Activated CD4-positive, CD25-positive, alpha-beta regulatory T cell treated with anti-CD3 and anti-CD28 coated beads, Interleukin-2, amount 50 U/mL, for 72 hours (primary cell): Measurements from ENCODE around the gene YIF1A.
"Not testable (repeated sequence)": the region's sequence is repeated elsewhere in the genome, so short reads cannot be mapped to it uniquely, and the experiment has no call there.

Experiments used
- DNase-seq: peaks from one replicate; pipeline ENCODE4 v3.0.0; 2021

Gene YIF1A

GRCh38 chr11:66310803-66311440 lies 22.0 kb upstream of the YIF1A start:
- DNase-seq = not testable (repeated sequence)

GRCh38 chr11:66310324-66310723 lies 21.4 kb upstream of the YIF1A start:
- DNase-seq = no peak

GRCh38 chr11:66309475-66309874 lies 20.5 kb upstream of the YIF1A start:
- no peak for DNase-seq

GRCh38 chr11:66302656-66303055 lies 13.7 kb upstream of the YIF1A start:
- no peak for DNase-seq

- DNase-seq = no peak
These were observed 10.2 kb upstream of the YIF1A start for GRCh38 chr11:66299186-66299585.

GRCh38 chr11:66297610-66298009 lies 8.7 kb upstream of the YIF1A start:
- no peak for DNase-seq

GRCh38 chr11:66294626-66295620 lies 6.0 kb upstream of the YIF1A start:
- DNase-seq = no peak

- DNase-seq = no peak
These were observed 5.1 kb upstream of the YIF1A start for GRCh38 chr11:66293777-66294625.

- no peak for DNase-seq
These were observed 4.4 kb upstream of the YIF1A start for GRCh38 chr11:66293352-66293751.

- DNase-seq = no peak
These were observed 3.8 kb upstream of the YIF1A start for GRCh38 chr11:66292543-66293332.

- DNase-seq = no peak
These were observed 3.0 kb upstream of the YIF1A start, which contains the start of gene TMEM151A for GRCh38 chr11:66291706-66292542. TMEM151A (plus strand) TSS chr11:66291894; CDS start chr11:66292014, 120 bp downstream.

GRCh38 chr11:66291303-66291705 lies 2.4 kb upstream of the YIF1A start:
- no peak for DNase-seq

- DNase-seq = no peak
These were observed 1.3 kb upstream of the YIF1A start for GRCh38 chr11:66290330-66290621.

- peak; percentile 81 for DNase-seq
These were observed 796 bp upstream of the YIF1A start for GRCh38 chr11:66289548-66290329.

GRCh38 chr11:66287889-66288670 lies 863 bp downstream of the YIF1A start:
- DNase-seq = no peak

GRCh38 chr11:66287211-66287888 lies 1.6 kb downstream of the YIF1A start:
- DNase-seq = no peak

- no peak for DNase-seq
These were observed 2.2 kb downstream of the YIF1A start for GRCh38 chr11:66286699-66287098.

GRCh38 chr11:66285250-66285947 lies 3.5 kb downstream of the YIF1A start:
- DNase-seq = no peak
